Small intestine (tissue), 7 donors: ENCODE measurements around the gene TNPO3. TPM values are rescaled to one million over a fixed set of nuclear protein-coding genes. Genes with fewer than 3 reads are reported as not detected.
"Not testable (repeated sequence)": the region's sequence is repeated elsewhere in the genome, so short reads cannot be mapped to it uniquely, and the experiment has no call there.

ENCODE experiments used
- DNase-seq, 2 donors: peaks; one replicate each; pipeline versions ENCODE4 v3.0.0 to v3.0.0-alpha.2; 2013
- FAIRE-seq: peaks from 2 replicates; lab custom pipeline; 2012; peaks lifted over from hg19 to GRCh38; lab: Jason Lieb, UNC
- H3K27ac ChIP-seq, 3 donors: one replicate each; pipeline ENCODE4 v1.5.1; 2013; ENCODE audit warnings: low read length in 2 of 3, mild to moderate bottlenecking in 2 of 3, control low read depth in 1 of 3, inconsistent platforms in 1 of 3, low read depth in 1 of 3, moderate library complexity in 1 of 3
- H3K27me3 ChIP-seq, 3 donors: one replicate each; pipeline ENCODE4 v1.6.1; 2013; ENCODE audit warnings: low read length in 3 of 3, inconsistent platforms in 1 of 3; ENCODE audit not compliant: control insufficient read depth in 3 of 3, insufficient read depth in 3 of 3
- H3K36me3 ChIP-seq, 3 donors: one replicate each; pipeline ENCODE4 v1.6.1; 2013; ENCODE audit warnings: low read length in 3 of 3, inconsistent platforms in 1 of 3, low read depth in 1 of 3, mild to moderate bottlenecking in 1 of 3, moderate library complexity in 1 of 3; ENCODE audit not compliant: control insufficient read depth in 3 of 3, insufficient read depth in 2 of 3
- H3K4me1 ChIP-seq, 3 donors: one replicate each; pipeline ENCODE4 v1.6.1; 2013; ENCODE audit warnings: low read length in 2 of 3, inconsistent platforms in 1 of 3, low read depth in 1 of 3, mild to moderate bottlenecking in 1 of 3, moderate library complexity in 1 of 3; ENCODE audit not compliant: control insufficient read depth in 3 of 3, insufficient read depth in 2 of 3
- H3K4me3 ChIP-seq, 3 donors: one replicate each; pipeline ENCODE4 v1.5.1; 2013; ENCODE audit warnings: low read length in 3 of 3, control low read depth in 1 of 3, inconsistent platforms in 1 of 3, low read depth in 1 of 3, mild to moderate bottlenecking in 1 of 3, moderate library complexity in 1 of 3
- H3K9me3 ChIP-seq, 2 donors: one replicate each; pipeline ENCODE4 v1.6.1; 2013; ENCODE audit warnings: low read depth in 1 of 2, low read length in 1 of 2; ENCODE audit not compliant: control insufficient read depth in 2 of 2, insufficient read depth in 1 of 2
- WGBS, 3 donors: extraction: QIAGEN DNeasy Blood & Tissue Kit; methylation state at CpG; one replicate each; pipeline ENCODE4 v1.1.7; 2013; 5-methylcytosine and 5-hydroxymethylcytosine counted together
- polyA plus RNA-seq, 4 donors: library from polyadenylated mRNA; stranded (reverse) in 3 of 4; unstranded in 1 of 4; fragments of 200-250 nt in 3 of 4; fragments of 120-200 nt in 1 of 4; gene quantifications; one replicate each; pipeline versions ENCODE4 v1.2.1 to v1.2.3, GENCODE V29; 2013
- donor health status: healthy with polysubstance abuse.
- donor health status: control.
- donor health status: control.
- donor health status: Bipolar disorder and iron deficiency.
- donor health status: healthy.

The TNPO3 gene
- polyA plus RNA-seq, 4 donors: 14.1 to 34.1 (median 17.2) TPM

- 60 to 83% (median 67%) methylated on average over 9 to 10 of the region's 10 CpGs for WGBS, 3 donors
- no peaks in the 10 kb centered on the region for H3K36me3 ChIP-seq
- no peak for FAIRE-seq
- peaks cover 0 to 19% (median 2%) of the 10 kb centered on the region in 3 donors for H3K4me1 ChIP-seq
- no peaks in the 10 kb centered on the region for H3K9me3 ChIP-seq
- no peak overlapping the region for H3K4me3 ChIP-seq
- DNase-seq: no peak
- H3K27ac ChIP-seq: no peak overlapping the region
- H3K27me3 ChIP-seq: peaks cover 4 to 71% (median 16%) of the 10 kb centered on the region in 3 donors
These were observed 140.9 kb downstream of the TNPO3 start for GRCh38 chr7:128913870-128914565.

DNA sequence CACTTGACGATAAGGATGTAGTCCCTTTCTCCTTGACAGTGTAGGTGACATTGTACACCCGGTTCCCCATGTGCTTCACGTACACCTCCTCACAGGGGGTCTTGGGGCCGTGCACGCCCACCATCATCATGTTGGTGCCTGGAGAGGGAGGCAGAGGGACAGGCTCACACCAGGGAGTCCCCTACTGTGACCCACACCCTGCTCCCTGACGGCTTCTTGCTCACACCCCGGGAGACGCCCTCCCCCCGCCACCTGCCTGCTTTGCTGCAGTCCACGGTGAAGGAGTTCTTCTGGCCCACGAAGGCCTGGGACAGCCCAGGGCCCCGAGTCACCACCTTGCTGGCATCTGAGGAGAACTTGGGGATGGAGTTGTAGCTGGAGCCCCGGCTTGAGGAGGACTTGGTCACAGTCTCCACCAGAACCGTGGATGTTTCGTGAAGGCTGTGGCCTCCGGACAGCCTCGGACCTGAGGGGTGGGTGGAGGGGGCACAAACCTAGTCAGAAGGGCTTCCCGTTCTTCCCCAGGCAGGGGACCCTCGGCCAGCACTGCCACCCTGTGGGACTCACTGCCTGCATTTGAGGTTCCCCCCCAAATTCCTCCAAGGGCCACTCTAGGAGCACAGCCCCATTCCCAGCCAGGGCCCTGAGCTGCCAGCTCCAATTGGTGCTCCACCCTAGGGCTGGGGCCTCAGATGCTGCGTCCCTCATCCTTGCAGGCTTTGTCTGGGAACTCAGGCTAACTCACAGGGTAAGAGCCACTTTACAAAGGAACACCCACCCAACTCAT, 142.0 kb downstream of the TNPO3 start:
- DNase-seq, H3K4me3 ChIP-seq, H3K36me3 ChIP-seq, H3K9me3 ChIP-seq, FAIRE-seq, H3K27ac ChIP-seq: not testable (repeated sequence)
- Histone ChIP-seq H3K27me3 (peaks cover 4 to 65% (median 19%) of the 10 kb centered on the region in 3 donors), H3K4me1 (peaks cover 0 to 19% (median 2%) of the 10 kb centered on the region in 3 donors)
- 89 to 91% (median 90%) methylated on average over 2 to 8 of the region's 20 CpGs for WGBS, 3 donors

DNA sequence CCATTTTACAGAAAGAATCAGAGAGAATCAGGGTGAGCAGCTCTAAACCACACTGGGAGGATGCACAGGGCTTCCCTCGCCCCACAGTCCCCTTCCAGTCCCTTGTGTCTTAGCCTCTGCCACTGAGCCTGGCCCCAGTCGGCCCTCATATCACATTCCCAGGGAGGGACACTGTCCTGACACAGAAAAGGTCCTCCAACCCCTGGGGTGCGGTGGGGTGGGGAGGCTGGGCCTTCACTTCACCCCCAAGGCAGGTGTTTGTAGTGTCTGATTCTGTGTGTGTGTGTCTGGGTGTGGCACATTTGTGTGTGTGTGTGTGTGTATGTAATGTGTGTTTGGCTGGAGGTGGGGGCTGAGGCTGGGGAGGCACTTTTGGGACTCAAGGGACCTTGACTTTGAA, 142.6 kb downstream of the TNPO3 start:
- H3K27ac ChIP-seq: no peak overlapping the region
- peaks cover 0 to 19% (median 2%) of the 10 kb centered on the region in 3 donors for H3K4me1 ChIP-seq
- WGBS, 3 donors: 77 to 81% (median 79%) methylated on average over 3 of the region's 3 CpGs
- H3K27me3 ChIP-seq: peaks cover 4 to 65% (median 19%) of the 10 kb centered on the region in 3 donors
- DNase-seq: no peak
- H3K4me3 ChIP-seq: no peak overlapping the region
- H3K9me3 ChIP-seq: no peaks in the 10 kb centered on the region
- no peaks in the 10 kb centered on the region for H3K36me3 ChIP-seq
- FAIRE-seq: no peak

DNA sequence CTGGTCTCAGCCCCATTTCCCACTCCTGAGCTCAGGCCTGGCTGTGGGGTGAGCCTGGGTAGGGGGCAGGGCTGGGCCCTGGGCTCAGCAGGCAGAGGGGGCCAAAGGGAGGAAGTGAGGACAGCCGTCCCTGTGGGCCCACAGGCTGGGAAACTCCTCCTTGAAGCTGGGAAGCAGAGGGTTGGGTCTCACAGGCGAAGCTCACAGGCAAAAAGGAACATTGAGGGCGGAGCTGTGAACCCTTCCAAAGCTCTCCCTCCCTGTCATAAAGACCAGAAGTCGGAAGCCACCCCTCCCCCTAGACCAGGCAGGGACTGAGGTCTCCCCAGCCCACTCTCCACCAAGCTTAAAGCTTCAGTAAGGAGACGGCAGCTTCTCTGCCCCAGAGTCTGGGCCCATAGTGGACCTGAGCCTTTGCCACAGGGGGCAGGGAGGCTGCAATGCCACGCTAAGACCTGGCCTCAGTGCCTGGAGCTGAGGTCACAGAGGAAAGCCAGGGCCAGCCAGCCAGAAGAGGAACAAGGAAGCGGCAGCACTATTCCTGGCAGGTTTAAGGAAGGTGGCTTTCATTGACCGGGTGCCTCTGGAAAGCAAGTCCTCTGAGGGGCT, 143.4 kb downstream of the TNPO3 start:
- no peak for FAIRE-seq
- Histone ChIP-seq H3K27me3 (peaks cover 4 to 61% (median 19%) of the 10 kb centered on the region in 3 donors), H3K4me3 (no peak overlapping the region), H3K27ac (no peak overlapping the region), H3K9me3 (no peaks in the 10 kb centered on the region), H3K4me1 (peaks cover 0 to 19% (median 2%) of the 10 kb centered on the region in 3 donors), H3K36me3 (no peaks in the 10 kb centered on the region)
- DNase-seq: no peak
- 61 to 67% (median 64%) methylated on average over 7 to 8 of the region's 8 CpGs for WGBS, 3 donors

- no peak for FAIRE-seq
- Histone ChIP-seq H3K36me3 (no peaks in the 10 kb centered on the region), H3K27ac (no peak within 1 kb of the TSS), H3K9me3 (no peaks in the 10 kb centered on the region), H3K4me3 (peak within 1 kb of the TSS in 1 of 3 donors; percentile 35), H3K27me3 (peaks cover 4 to 53% (median 18%) of the 10 kb centered on the region in 3 donors), H3K4me1 (peaks cover 0 to 18% (median 2%) of the 10 kb centered on the region in 3 donors)
- DNase-seq: no peak
- WGBS, 3 donors: 27 to 38% (median 29%) methylated on average over 5 to 34 of the region's 34 CpGs
These were observed 144.4 kb downstream of the TNPO3 start, which contains the start of gene KCP for GRCh38 chr7:128910569-128910945. Gene KCP, minus strand, starts transcription at chr7:128910709. Its CDS starts 33 bp downstream, at chr7:128910676.

DNA sequence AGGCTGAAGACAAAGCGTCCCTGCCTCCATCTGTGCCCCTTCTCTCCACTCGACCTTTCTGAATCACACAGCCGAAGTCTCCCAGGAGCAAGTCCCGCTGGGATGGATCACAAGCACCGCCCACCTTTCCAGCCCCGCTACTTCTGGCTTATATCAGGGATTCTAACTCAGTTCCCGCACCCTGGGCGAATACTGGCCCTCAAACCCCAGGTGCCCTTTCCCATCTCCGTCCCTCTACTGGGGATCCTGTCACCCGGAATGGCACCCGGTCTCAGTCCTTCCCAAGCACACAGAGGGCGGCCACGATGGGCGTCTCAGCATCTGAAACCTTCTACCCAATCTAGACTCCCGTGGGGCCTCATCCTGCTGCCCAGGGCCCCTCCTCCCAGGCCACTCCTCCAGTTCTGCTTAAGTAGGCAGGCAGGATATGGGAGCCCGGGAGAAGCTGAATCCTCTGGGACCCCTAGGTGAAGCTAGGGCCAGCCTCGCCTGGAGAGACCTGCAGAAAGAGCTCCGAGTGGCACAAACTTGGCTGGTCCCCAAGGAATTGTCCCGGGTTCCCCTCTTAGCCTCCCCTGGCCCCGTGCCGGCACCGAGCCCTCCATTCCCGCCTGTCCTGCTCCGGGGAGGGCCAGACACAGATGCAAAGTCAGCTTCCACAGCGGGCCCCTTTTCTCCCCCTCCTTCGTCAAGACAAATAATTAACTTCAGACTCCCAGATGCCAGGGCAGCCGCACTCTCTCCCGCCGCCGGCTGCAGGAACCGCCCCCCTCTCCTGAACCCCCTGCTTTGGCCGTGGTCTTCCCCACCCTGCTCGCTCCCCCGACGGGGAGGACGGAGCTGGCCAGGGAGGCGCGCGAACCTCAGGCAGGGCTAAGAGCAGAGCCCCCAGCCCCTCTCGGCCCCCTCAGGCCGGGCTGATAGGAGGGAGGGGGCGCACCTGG, 145.0 kb downstream of the TNPO3 start:
- Histone ChIP-seq H3K27me3 (peaks cover 4 to 48% (median 16%) of the 10 kb centered on the region in 3 donors), H3K27ac (no peak overlapping the region), H3K36me3 (no peaks in the 10 kb centered on the region), H3K4me1 (peaks cover 0 to 14% (median 2%) of the 10 kb centered on the region in 3 donors), H3K9me3 (no peaks in the 10 kb centered on the region), H3K4me3 (peak overlapping the region in 1 of 3 donors; percentile 35)
- peak in 1 of 2 donors; percentile 41 for DNase-seq
- WGBS, 3 donors: 10 to 14% (median 13%) methylated on average over 37 to 42 of the region's 42 CpGs
- FAIRE-seq: no peak

GRCh38 chr7:128908750-128909624, 145.9 kb downstream of the TNPO3 start:
- no peak for DNase-seq
- peaks cover 4 to 40% (median 8%) of the 10 kb centered on the region in 3 donors for H3K27me3 ChIP-seq
- peak overlapping the region in 1 of 3 donors; percentile 35 for H3K4me3 ChIP-seq
- no peak overlapping the region for H3K27ac ChIP-seq
- H3K4me1 ChIP-seq: peaks cover 0 to 14% (median 2%) of the 10 kb centered on the region in 3 donors
- WGBS, 3 donors: 86 to 89% (median 87%) methylated on average over 5 to 6 of the region's 6 CpGs
- no peaks in the 10 kb centered on the region for H3K9me3 ChIP-seq
- no peaks in the 10 kb centered on the region for H3K36me3 ChIP-seq
- FAIRE-seq: no peak
